ENCODE measurements around the gene FSTL5.

FSTL5 gene

GRCh38 chr4:161894493-161895167 lies 269.2 kb downstream of the FSTL5 start:
- no peak for TF ChIP-seq FOXP2 (optimal IDR thresholded peaks at IDR 0.05; ENCODE audit: borderline replicate concordance, extremely low read depth, extremely low read length, insufficient read depth)

GRCh38 chr4:161894014-161894413 lies 269.8 kb downstream of the FSTL5 start:
- TF ChIP-seq SIN3A (IDR thresholded peaks at IDR 0.05; ENCODE audit: borderline replicate concordance, insufficient read depth, low read length) (no peak), POLR2AphosphoS5 (IDR thresholded peaks at IDR 0.05; ENCODE audit: low read depth, low read length) (no peak)

- TF ChIP-seq TAF1 (IDR thresholded peaks at IDR 0.05; ENCODE audit: borderline replicate concordance, insufficient read depth, low read length) (no peak), FOXP2 (optimal IDR thresholded peaks at IDR 0.05; ENCODE audit: borderline replicate concordance, extremely low read depth, extremely low read length, insufficient read depth) (no peak), SIN3A (IDR thresholded peaks at IDR 0.05; ENCODE audit: borderline replicate concordance, insufficient read depth, low read length) (no peak), POLR2AphosphoS5 (IDR thresholded peaks at IDR 0.05; ENCODE audit: low read depth, low read length) (no peak)
- TF ChIP-seq, protein P1, sequence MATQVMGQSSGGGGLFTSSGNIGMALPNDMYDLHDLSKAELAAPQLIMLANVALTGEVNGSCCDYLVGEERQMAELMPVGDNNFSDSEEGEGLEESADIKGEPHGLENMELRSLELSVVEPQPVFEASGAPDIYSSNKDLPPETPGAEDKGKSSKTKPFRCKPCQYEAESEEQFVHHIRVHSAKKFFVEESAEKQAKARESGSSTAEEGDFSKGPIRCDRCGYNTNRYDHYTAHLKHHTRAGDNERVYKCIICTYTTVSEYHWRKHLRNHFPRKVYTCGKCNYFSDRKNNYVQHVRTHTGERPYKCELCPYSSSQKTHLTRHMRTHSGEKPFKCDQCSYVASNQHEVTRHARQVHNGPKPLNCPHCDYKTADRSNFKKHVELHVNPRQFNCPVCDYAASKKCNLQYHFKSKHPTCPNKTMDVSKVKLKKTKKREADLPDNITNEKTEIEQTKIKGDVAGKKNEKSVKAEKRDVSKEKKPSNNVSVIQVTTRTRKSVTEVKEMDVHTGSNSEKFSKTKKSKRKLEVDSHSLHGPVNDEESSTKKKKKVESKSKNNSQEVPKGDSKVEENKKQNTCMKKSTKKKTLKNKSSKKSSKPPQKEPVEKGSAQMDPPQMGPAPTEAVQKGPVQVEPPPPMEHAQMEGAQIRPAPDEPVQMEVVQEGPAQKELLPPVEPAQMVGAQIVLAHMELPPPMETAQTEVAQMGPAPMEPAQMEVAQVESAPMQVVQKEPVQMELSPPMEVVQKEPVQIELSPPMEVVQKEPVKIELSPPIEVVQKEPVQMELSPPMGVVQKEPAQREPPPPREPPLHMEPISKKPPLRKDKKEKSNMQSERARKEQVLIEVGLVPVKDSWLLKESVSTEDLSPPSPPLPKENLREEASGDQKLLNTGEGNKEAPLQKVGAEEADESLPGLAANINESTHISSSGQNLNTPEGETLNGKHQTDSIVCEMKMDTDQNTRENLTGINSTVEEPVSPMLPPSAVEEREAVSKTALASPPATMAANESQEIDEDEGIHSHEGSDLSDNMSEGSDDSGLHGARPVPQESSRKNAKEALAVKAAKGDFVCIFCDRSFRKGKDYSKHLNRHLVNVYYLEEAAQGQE (IDR thresholded peaks at IDR 0.05; ENCODE audit: insufficient read depth in 1 of 2, low read depth in 2 of 2, low read length in 2 of 2) = no peak
Measured at GRCh38 chr4:161893566-161893965, 270.2 kb downstream of the FSTL5 start.

DNA sequence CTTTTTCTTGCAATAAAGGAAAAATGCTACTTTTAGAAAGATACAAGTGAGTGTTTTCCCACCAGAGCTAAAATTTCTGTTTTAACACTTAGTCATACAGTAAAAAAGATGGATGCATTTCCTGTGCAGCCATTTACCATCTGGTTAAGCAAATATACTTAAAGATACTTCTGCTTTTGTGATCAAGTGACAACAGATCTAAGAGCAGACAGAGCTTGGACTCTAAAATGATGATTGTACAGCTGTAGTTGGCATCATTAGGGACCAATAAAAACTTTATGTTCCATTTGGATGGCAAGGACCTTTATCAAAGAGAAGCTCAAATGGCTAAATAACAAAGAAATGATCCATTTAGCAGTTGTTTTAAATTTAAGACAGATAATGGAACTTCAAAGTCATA lies 270.8 kb downstream of the FSTL5 start:
- TF ChIP-seq SIN3A (IDR thresholded peaks at IDR 0.05; ENCODE audit: borderline replicate concordance, insufficient read depth, low read length) = no peak
- TF ChIP-seq POLR2AphosphoS5 (IDR thresholded peaks at IDR 0.05; ENCODE audit: low read depth, low read length) = no peak
- no peak for TF ChIP-seq TAF1 (IDR thresholded peaks at IDR 0.05; ENCODE audit: borderline replicate concordance, insufficient read depth, low read length)
- TF ChIP-seq, protein P1 (IDR thresholded peaks at IDR 0.05; ENCODE audit: insufficient read depth in 1 of 2, low read depth in 2 of 2, low read length in 2 of 2) = no peak
- TF ChIP-seq FOXP2 (optimal IDR thresholded peaks at IDR 0.05; ENCODE audit: borderline replicate concordance, extremely low read depth, extremely low read length, insufficient read depth) = no peak

DNA sequence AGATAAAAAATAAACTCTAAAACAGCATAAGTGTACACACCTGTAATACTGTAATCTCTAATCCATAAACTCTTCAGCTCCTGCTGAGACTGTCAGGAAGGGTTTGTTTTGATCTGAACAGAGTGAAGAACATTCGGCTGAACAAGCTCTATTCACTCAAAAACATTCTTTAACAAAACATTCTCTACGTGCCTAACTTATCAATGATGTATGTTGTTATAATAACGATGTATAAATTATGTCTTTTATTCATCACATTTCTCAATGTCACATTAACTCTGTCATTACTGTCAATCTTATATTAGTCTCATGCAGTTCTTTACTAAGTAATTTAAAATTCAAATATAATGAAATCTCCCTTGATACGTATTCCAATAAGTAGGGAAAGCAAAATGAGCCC lies 280.6 kb downstream of the FSTL5 start:
- TF ChIP-seq SIN3A (IDR thresholded peaks at IDR 0.05; ENCODE audit: borderline replicate concordance, insufficient read depth, low read length) (no peak), FOXP2 (optimal IDR thresholded peaks at IDR 0.05; ENCODE audit: borderline replicate concordance, extremely low read depth, extremely low read length, insufficient read depth) (no peak), POLR2AphosphoS5 (IDR thresholded peaks at IDR 0.05; ENCODE audit: low read depth, low read length) (no peak), TAF1 (IDR thresholded peaks at IDR 0.05; ENCODE audit: borderline replicate concordance, insufficient read depth, low read length) (no peak)
- TF ChIP-seq, protein P1 (IDR thresholded peaks at IDR 0.05; ENCODE audit: insufficient read depth in 1 of 2, low read depth in 2 of 2, low read length in 2 of 2) = no peak

DNA sequence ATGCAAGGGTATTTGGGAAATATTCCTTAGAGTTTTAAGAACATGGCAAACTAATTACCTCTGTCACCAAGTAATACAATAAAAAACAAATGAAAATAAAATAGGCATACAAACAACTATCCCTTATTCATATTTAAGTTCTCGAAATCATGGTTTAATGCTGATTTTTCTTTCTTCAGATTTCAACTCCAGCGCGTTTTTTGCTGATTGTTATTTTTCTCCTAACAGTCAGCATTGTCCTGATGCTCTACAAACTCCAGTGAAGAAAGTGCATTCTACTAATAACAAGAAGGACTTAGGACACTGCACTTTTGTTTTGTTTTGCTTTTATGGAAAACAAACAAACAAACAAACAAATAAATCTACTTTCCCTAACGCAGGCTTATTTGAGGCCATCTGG lies 282.4 kb downstream of the FSTL5 start:
- TF ChIP-seq TAF1 (IDR thresholded peaks at IDR 0.05; ENCODE audit: borderline replicate concordance, insufficient read depth, low read length) (no peak), POLR2AphosphoS5 (IDR thresholded peaks at IDR 0.05; ENCODE audit: low read depth, low read length) (no peak), SIN3A (IDR thresholded peaks at IDR 0.05; ENCODE audit: borderline replicate concordance, insufficient read depth, low read length) (no peak), FOXP2 (optimal IDR thresholded peaks at IDR 0.05; ENCODE audit: borderline replicate concordance, extremely low read depth, extremely low read length, insufficient read depth) (no peak)
- TF ChIP-seq, protein P1 (IDR thresholded peaks at IDR 0.05; ENCODE audit: insufficient read depth in 1 of 2, low read depth in 2 of 2, low read length in 2 of 2) = no peak
